Measurements from ENCODE around the gene RCOR1. TPM values are rescaled to one million over a fixed set of nuclear protein-coding genes. Genes with fewer than 3 reads are reported as not detected.

Gene RCOR1
- total RNA-seq, 2 experiments from 2014 or later = 16.1 to 16.2 TPM

DNA sequence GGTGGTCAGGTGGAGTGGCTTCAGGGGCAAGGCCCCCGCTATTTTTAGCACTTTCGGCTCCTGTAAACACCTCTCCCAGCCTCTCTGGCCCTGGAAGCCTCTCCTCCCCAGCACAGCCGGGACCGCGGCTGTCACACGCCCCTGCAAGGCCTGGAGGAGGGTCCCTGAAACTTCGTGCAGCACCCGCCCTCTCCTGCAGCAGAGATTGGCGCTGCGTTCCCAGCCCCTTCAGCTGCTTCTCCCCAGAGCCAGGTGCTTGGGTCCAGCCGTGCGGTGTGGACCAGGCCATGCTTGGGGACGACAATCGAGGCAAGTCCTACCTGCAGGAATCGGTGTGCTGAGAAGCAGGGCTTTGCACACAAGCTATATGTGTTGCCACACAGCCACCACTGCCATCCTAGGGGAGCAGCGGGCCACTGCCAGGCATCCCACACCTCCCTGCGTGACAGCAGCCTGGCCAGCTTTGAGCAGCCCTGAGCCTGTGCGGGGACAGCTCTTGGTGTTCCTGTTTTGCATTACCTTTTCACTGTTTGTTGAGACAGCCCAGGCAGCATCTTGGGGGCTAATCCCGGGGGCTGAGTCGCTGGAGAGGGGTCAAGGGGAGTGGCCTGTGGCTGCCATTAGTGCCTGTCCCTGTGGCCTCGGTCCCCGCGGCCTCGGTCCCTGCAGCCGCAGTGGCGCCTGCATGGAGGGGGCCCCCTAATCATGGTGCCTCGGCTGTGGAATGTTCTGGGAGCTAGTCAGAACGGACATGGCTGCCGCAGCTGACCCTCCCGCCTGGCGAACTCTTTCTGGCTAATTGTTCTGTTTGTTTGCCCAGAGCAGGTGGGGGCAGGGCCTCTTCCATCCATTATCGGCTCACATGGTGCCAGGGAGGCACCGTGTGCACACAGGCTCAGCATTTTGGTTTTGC is 157.2 kb downstream of the RCOR1 start:
- ChIA-PET POLR2A (no interaction called here), CTCF (no interaction called here)
- H3K4me1 Mint-ChIP-seq (ENCODE audit: low read depth) = no peaks in the 10 kb centered on the region
- H3K4me3 Mint-ChIP-seq = no peak overlapping the region
- TF ChIP-seq, protein P1, sequence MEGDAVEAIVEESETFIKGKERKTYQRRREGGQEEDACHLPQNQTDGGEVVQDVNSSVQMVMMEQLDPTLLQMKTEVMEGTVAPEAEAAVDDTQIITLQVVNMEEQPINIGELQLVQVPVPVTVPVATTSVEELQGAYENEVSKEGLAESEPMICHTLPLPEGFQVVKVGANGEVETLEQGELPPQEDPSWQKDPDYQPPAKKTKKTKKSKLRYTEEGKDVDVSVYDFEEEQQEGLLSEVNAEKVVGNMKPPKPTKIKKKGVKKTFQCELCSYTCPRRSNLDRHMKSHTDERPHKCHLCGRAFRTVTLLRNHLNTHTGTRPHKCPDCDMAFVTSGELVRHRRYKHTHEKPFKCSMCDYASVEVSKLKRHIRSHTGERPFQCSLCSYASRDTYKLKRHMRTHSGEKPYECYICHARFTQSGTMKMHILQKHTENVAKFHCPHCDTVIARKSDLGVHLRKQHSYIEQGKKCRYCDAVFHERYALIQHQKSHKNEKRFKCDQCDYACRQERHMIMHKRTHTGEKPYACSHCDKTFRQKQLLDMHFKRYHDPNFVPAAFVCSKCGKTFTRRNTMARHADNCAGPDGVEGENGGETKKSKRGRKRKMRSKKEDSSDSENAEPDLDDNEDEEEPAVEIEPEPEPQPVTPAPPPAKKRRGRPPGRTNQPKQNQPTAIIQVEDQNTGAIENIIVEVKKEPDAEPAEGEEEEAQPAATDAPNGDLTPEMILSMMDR (IDR thresholded peaks at IDR 0.05) = no peak
- no peaks in the 10 kb centered on the region for H3K9me3 Mint-ChIP-seq
- ATAC-seq (no peak), DNase-seq (no peak)
- H3K36me3 Mint-ChIP-seq (ENCODE audit: low read depth) = no peaks in the 10 kb centered on the region
- H3K27me3 Mint-ChIP-seq = no peaks in the 10 kb centered on the region
- intact Hi-C loops (cut with micrococcal nuclease) = no loop called here
- no peak overlapping the region for H3K27ac Mint-ChIP-seq

DNA sequence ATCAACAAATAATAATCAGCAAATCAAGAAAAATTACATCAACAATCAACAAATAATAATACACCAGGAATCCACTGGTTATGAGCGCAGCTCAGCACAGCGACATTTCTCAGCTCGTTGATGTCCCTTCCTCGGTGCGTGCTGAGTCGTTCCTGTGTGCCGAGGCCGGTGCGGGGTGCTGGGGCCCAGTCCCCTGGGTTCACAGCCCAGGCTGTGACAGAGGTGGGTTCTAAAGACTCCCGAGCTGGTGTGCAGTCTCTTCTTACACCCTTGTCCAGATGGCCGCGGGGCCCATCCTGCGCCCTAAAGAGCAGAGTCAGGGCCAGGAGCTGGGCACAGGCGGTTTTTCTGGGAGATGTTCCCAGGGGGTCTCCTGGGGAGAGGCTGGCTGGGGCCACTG is 157.9 kb downstream of the RCOR1 start:
- Mint-ChIP-seq H3K4me3 (no peak overlapping the region), H3K9me3 (no peaks in the 10 kb centered on the region), H3K36me3 (ENCODE audit: low read depth) (no peaks in the 10 kb centered on the region), H3K27ac (no peak overlapping the region), H3K27me3 (no peaks in the 10 kb centered on the region), H3K4me1 (ENCODE audit: low read depth) (no peaks in the 10 kb centered on the region)
- ChIA-PET POLR2A (no interaction called here), CTCF (no interaction called here)
- ATAC-seq (no peak), DNase-seq (no peak)
- intact Hi-C loops (cut with micrococcal nuclease) = no loop called here
- TF ChIP-seq, protein P1 (IDR thresholded peaks at IDR 0.05) = no peak

DNA sequence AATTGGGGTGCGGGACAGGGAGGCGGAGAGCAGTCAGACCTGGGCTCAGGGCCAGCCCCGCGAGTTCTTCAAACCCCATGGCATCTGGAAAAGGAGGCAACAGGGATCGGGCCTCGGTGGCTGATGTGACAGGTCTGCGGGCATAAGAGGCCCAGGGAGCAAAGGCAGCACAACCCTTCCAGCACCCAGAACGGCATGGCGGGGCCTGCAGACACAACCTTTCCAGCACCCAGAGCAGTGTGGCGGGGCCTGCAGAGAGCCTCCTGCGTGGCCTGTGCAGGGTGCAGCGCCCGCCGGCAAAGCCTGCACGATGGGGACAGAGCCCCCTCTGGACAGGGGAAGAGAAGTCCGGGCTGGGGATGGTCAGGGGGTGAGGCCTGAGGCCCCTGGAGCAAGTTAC is 158.6 kb downstream of the RCOR1 start:
- Mint-ChIP-seq H3K4me1 (ENCODE audit: low read depth) (no peaks in the 10 kb centered on the region), H3K4me3 (no peak overlapping the region)
- TF ChIP-seq, protein P1 (IDR thresholded peaks at IDR 0.05) = no peak

GRCh38 chr14:102752239-102752847 is 159.9 kb downstream of the RCOR1 start:
- Mint-ChIP-seq H3K27me3 (no peaks in the 10 kb centered on the region), H3K9me3 (no peaks in the 10 kb centered on the region), H3K4me1 (ENCODE audit: low read depth) (no peaks in the 10 kb centered on the region), H3K27ac (no peak overlapping the region), H3K4me3 (no peak overlapping the region), H3K36me3 (ENCODE audit: low read depth) (no peaks in the 10 kb centered on the region)
- POLR2A ChIA-PET = no interaction called here
- ATAC-seq (no peak), DNase-seq (no peak)
- TF ChIP-seq, protein P1 (IDR thresholded peaks at IDR 0.05) = no peak
- intact Hi-C loops (cut with micrococcal nuclease) = no loop called here
- CTCF ChIA-PET = no interaction called here

More for the DNA sequence above, 158.6 kb downstream of the RCOR1 start:
- CTCF ChIA-PET = no interaction called here
- Mint-ChIP-seq H3K36me3 (ENCODE audit: low read depth) (no peaks in the 10 kb centered on the region), H3K27me3 (no peaks in the 10 kb centered on the region), H3K9me3 (no peaks in the 10 kb centered on the region), H3K27ac (no peak overlapping the region)
- ATAC-seq (no peak), DNase-seq (no peak)
- intact Hi-C loops (cut with micrococcal nuclease) = no loop called here
- POLR2A ChIA-PET = no interaction called here
